SK-N-SH treated with all-trans-retinoic acid at 6 μM for 48 hours (cell line): ENCODE measurements around the gene TMEM150B.

ENCODE experiments used
- ATAC-seq: fragments of 200-7000 bp; cut with Tn5 transposase; 3 replicates; pipeline ENCODE4 v1.9.1; 2020; ENCODE audit warnings: mild to moderate bottlenecking, moderate library complexity
- ARNTL ChIP-seq: fragments of 450-650 bp; formaldehyde crosslinking; IDR thresholded peaks from 2 replicates; pipeline ENCODE4 v1.5.0; 2020; ENCODE audit warnings: low read depth, mild to moderate bottlenecking, moderate library complexity, borderline replicate concordance
- BACH2 ChIP-seq: fragments of 250-450 bp; sonication (Bioruptor Pico); IDR thresholded peaks from 2 replicates; pipeline ENCODE4 v1.9.0; 2021; ENCODE audit warnings: mild to moderate bottlenecking, borderline replicate concordance
- CREB5 ChIP-seq: fragments of 250-450 bp; sonication (Bioruptor Pico); IDR thresholded peaks from 2 replicates; pipeline ENCODE4 v1.5.1; 2020; ENCODE audit warnings: low read depth, mild to moderate bottlenecking, moderate library complexity
- CSDC2 ChIP-seq: fragments of 250-450 bp; sonication (Bioruptor Pico); IDR thresholded peaks from 2 replicates; pipeline ENCODE4 v1.5.0; 2020; ENCODE audit warnings: mild to moderate bottlenecking, moderate library complexity
- CSRNP3 ChIP-seq: fragments of 250-450 bp; sonication (Bioruptor Pico); IDR thresholded peaks from 2 replicates; pipeline ENCODE4 v1.5.1; 2021; ENCODE audit warnings: mild to moderate bottlenecking, moderate library complexity
- ESRRG ChIP-seq: fragments of 250-450 bp; sonication (Bioruptor Pico); IDR thresholded peaks from 2 replicates; pipeline ENCODE4 v1.6.1; 2021; ENCODE audit warnings: mild to moderate bottlenecking
- GLIS3 ChIP-seq: fragments of 250-450 bp; sonication (Bioruptor Pico); IDR thresholded peaks from 2 replicates; pipeline ENCODE4 v1.5.0; 2020; ENCODE audit warnings: mild to moderate bottlenecking, moderate library complexity
- ISL1 ChIP-seq: fragments of 250-450 bp; sonication (Bioruptor Pico); IDR thresholded peaks from 2 replicates; pipeline ENCODE4 v2.1.2; 2022; ENCODE audit warnings: mild to moderate bottlenecking, moderate library complexity
- OSR1 ChIP-seq: fragments of 250-450 bp; sonication (Bioruptor Pico); IDR thresholded peaks from 2 replicates; pipeline ENCODE4 v1.8.0; 2022; ENCODE audit warnings: moderate library complexity, mild to moderate bottlenecking, inconsistent platforms
- PATZ1 ChIP-seq: fragments of 250-450 bp; sonication (Bioruptor Pico); IDR thresholded peaks from 2 replicates; pipeline ENCODE4 v1.8.0; 2020; ENCODE audit warnings: mild to moderate bottlenecking, moderate library complexity, borderline replicate concordance
- POU6F1 ChIP-seq: fragments of 250-450 bp; sonication (Bioruptor Pico); IDR thresholded peaks from 2 replicates; pipeline ENCODE4 v1.8.0; 2021; ENCODE audit warnings: low read depth, mild to moderate bottlenecking, moderate library complexity, borderline replicate concordance
- PPARA ChIP-seq: fragments of 250-450 bp; sonication (Bioruptor Pico); IDR thresholded peaks from 2 replicates; pipeline ENCODE4 v1.5.0; 2020; ENCODE audit warnings: mild to moderate bottlenecking, borderline replicate concordance
- RARB ChIP-seq: fragments of 250-450 bp; sonication (Bioruptor Pico); IDR thresholded peaks from 2 replicates; pipeline ENCODE4 v1.8.0; 2021; ENCODE audit warnings: mild to moderate bottlenecking, moderate library complexity
- SNAI2 ChIP-seq: fragments of 250-450 bp; sonication (Bioruptor Pico); IDR thresholded peaks from 2 replicates; pipeline ENCODE4 v1.5.0; 2020; ENCODE audit warnings: mild to moderate bottlenecking, moderate library complexity
- TCF4 ChIP-seq: fragments of 250-450 bp; sonication (Bioruptor Pico); IDR thresholded peaks from 2 replicates; pipeline ENCODE4 v1.8.0; 2021; ENCODE audit warnings: mild to moderate bottlenecking, moderate library complexity, borderline replicate concordance
- TOX ChIP-seq: fragments of 250-450 bp; sonication (Bioruptor Pico); IDR thresholded peaks from 2 replicates; pipeline ENCODE4 v1.8.0; 2021; ENCODE audit warnings: mild to moderate bottlenecking, moderate library complexity, borderline replicate concordance
- TSHZ2 ChIP-seq: fragments of 250-450 bp; sonication (Bioruptor Pico); IDR thresholded peaks from 2 replicates; pipeline ENCODE4 v1.5.0; 2020; ENCODE audit warnings: mild to moderate bottlenecking, moderate library complexity
- ZC3H10 ChIP-seq: fragments of 250-450 bp; sonication (Bioruptor Pico); IDR thresholded peaks from 2 replicates; pipeline ENCODE4 v1.5.1; 2021; ENCODE audit warnings: mild to moderate bottlenecking, moderate library complexity
- ZFP3 ChIP-seq: fragments of 250-450 bp; sonication (Bioruptor Pico); IDR thresholded peaks from 2 replicates; pipeline ENCODE4 v1.5.0; 2020; ENCODE audit warnings: mild to moderate bottlenecking, moderate library complexity
- ZFP30 ChIP-seq: fragments of 450-650 bp; formaldehyde crosslinking; IDR thresholded peaks from 2 replicates; pipeline ENCODE4 v1.5.0; 2022; ENCODE audit warnings: mild to moderate bottlenecking, moderate library complexity
- ZNF565 ChIP-seq: fragments of 450-650 bp; formaldehyde crosslinking; conservative IDR thresholded peaks from 2 replicates; pipeline ENCODE4 v1.5.0; 2020; ENCODE audit warnings: low read depth, mild to moderate bottlenecking, moderate library complexity
- ZNF70 ChIP-seq: fragments of 450-650 bp; formaldehyde crosslinking; IDR thresholded peaks from 2 replicates; pipeline ENCODE4 v1.5.0; 2020; ENCODE audit warnings: mild to moderate bottlenecking, moderate library complexity

The TMEM150B gene

GRCh38 chr19:55306712-55307111 lies 18.4 kb downstream of the TMEM150B start:
- TF ChIP-seq CSDC2 (CRISPR knock-in tag) (no peak), SNAI2 (CRISPR knock-in tag) (no peak), ZC3H10 (CRISPR knock-in tag) (no peak), ZNF565 (CRISPR knock-in tag) (no peak), ESRRG (CRISPR knock-in tag) (no peak), TOX (CRISPR knock-in tag) (no peak), RARB (CRISPR knock-in tag) (no peak), PPARA (CRISPR knock-in tag) (no peak), TCF4 (CRISPR knock-in tag) (no peak), TSHZ2 (CRISPR knock-in tag) (no peak), BACH2 (CRISPR knock-in tag) (no peak), ARNTL (CRISPR knock-in tag) (no peak), POU6F1 (CRISPR knock-in tag) (no peak), GLIS3 (CRISPR knock-in tag) (no peak), ZNF70 (CRISPR knock-in tag) (no peak), ZFP30 (no peak), CSRNP3 (CRISPR knock-in tag) (no peak), OSR1 (CRISPR knock-in tag) (no peak)
- TF ChIP-seq, all 23 proteins: peak for 0
- no peak for ATAC-seq

- TF ChIP-seq TCF4 (CRISPR knock-in tag) (no peak), GLIS3 (CRISPR knock-in tag) (no peak), OSR1 (CRISPR knock-in tag) (no peak), ZFP30 (no peak), ARNTL (CRISPR knock-in tag) (no peak), ISL1 (CRISPR knock-in tag) (no peak), PATZ1 (CRISPR knock-in tag) (no peak), ESRRG (CRISPR knock-in tag) (no peak), TSHZ2 (CRISPR knock-in tag) (no peak), ZFP3 (CRISPR knock-in tag) (no peak), RARB (CRISPR knock-in tag) (no peak), CREB5 (no peak), CSRNP3 (CRISPR knock-in tag) (no peak), TOX (CRISPR knock-in tag) (no peak)
- no peak for ATAC-seq
Measured at GRCh38 chr19:55305983-55306562, 19.1 kb downstream of the TMEM150B start.
